ENCODE results near the gene PERCC1.
"Not testable (repeated sequence)": the region's sequence is repeated elsewhere in the genome, so short reads cannot be mapped to it uniquely, and the experiment has no call there.

PERCC1 gene

GRCh38 chr16:1470481-1471251 is 39.8 kb downstream of the PERCC1 start:
- DNase-seq, result no peak

DNA sequence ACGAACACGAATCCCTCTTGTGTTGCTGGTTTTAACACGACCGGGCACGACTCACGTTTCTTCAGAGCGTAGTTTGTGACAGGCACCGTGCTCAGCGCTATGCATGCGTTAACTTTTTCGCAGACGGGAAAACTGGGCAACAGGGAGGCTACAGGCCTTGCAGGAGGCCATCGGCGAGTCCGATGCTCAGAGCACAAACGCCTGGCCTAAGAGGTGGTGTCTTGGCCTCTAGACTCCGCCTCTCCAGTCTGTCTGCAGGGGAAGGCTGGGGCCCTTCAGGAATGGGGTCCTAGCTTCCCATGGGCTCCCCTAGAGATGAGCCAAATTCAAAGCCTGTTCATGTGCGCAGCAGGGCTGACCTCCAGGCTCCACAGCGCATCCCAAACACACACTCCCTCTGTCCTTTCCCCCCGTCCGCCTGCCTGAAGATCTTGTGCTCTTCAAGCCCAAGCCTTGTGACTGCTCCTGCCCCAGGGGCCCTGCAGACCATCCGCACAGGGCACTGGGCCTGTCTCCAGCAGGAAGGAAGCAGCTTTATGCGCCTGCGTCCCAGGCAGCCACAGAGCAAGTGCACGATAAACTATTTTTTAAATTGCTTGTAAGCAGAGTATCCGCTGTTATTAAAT is 40.8 kb downstream of the PERCC1 start:
- no peak for DNase-seq

GRCh38 chr16:1472974-1473373 is 42.1 kb downstream of the PERCC1 start:
- DNase-seq, result no peak

GRCh38 chr16:1474082-1474795 is 43.4 kb downstream of the PERCC1 start:
- no peak for DNase-seq

- peak; percentile 78 for DNase-seq
These were observed 44.1 kb downstream of the PERCC1 start, which contains the start of gene CLCN7 for GRCh38 chr16:1474796-1475551. Gene CLCN7, minus strand, starts transcription at chr16:1475028. Its CDS starts 54 bp downstream, at chr16:1474974.

DNA sequence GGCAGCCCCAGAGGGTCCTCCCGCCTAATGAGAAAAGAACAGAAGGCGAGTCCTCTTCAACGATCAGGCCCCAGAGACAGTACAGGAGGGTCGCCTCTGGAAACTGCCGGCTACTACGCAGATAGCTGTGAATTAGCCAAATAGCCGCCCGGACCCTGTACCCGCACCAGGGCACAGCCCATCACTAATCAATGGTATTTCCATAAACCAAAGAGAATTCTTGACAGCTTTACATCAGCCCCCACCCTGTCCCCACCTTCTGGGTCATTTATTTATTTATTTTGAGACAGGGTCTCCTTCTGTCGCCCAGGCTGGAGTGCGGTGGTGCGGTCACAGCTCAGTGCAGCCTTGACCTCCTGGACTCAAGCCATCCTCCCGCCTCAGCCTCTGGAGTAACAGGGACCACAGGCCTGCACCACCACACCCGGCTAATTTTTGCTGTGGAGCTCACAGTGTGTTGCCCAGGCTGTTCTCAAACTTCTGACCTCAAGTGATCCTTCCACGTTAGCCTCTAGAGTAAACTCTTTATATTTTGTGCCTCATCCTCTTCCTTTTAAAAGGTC is 44.8 kb downstream of the PERCC1 start:
- no peak for DNase-seq

DNA sequence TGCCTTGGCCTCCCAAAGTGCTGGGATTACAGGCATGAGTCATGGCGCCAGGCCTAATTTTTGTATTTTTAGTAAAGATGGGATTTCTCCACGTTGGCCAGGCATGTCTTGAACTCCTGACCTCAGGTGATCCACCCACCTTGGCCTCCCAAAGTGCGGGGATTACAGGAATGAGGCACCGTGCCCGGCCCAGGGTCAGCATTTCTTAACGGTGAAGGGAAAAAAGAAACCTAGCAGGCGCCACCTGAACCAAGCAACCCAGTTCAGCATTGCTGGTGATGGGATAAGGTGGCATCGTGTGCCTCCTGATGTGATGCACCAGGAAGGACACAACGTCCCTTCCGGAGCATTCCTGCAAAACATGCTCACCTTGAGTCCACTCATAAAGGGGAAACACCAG is 46.2 kb downstream of the PERCC1 start:
- no peak for DNase-seq

- not testable (repeated sequence) for DNase-seq
These were observed 48.1 kb downstream of the PERCC1 start for GRCh38 chr16:1478937-1479336.

GRCh38 chr16:1481906-1482835 is 51.3 kb downstream of the PERCC1 start:
- DNase-seq, result no peak

Measured in effector CD8-positive, alpha-beta T cell (primary cell).